WTC11 (cell line): ENCODE results near the gene BATF.

Source experiments
- ETV6 ChIP-seq: sonication (generic); formaldehyde crosslinking; IDR thresholded peaks from 2 replicates; pipeline ENCODE4 v1.8.1; 2022; ENCODE audit warnings: mild to moderate bottlenecking, missing genetic modification reagents
- GABPB1 ChIP-seq: sonication (generic); formaldehyde crosslinking; IDR thresholded peaks from 2 replicates; pipeline ENCODE4 v1.8.1; 2023; ENCODE audit warnings: mild to moderate bottlenecking, missing genetic modification reagents
- IRF2 ChIP-seq: sonication (generic); formaldehyde crosslinking; IDR thresholded peaks from 2 replicates; pipeline ENCODE4 v1.8.0; 2022; ENCODE audit warnings: low read depth, missing genetic modification reagents, borderline replicate concordance
- JUN ChIP-seq: sonication (generic); formaldehyde crosslinking; IDR thresholded peaks from 2 replicates; pipeline ENCODE4 v1.8.0; 2023; ENCODE audit warnings: mild to moderate bottlenecking, missing genetic modification reagents
- NR1H2 ChIP-seq: sonication (generic); formaldehyde crosslinking; IDR thresholded peaks from 2 replicates; pipeline ENCODE4 v1.9.0; 2021; ENCODE audit warnings: mild to moderate bottlenecking, moderate library complexity, missing genetic modification reagents
- SMAD3 ChIP-seq: sonication (generic); formaldehyde crosslinking; IDR thresholded peaks from 2 replicates; pipeline ENCODE4 v1.8.0; 2022; ENCODE audit warnings: missing genetic modification reagents, mild to moderate bottlenecking, borderline replicate concordance
- TF ChIP-seq, protein P1 (sequence below): sonication (generic); formaldehyde crosslinking; IDR thresholded peaks from 2 replicates; pipeline ENCODE4 v1.8.1; 2022; ENCODE audit warnings: mild to moderate bottlenecking, missing genetic modification reagents, moderate library complexity, borderline replicate concordance
- TF ChIP-seq, protein P2 (sequence below): fragments of 200-600 bp; IDR thresholded peaks from 2 replicates; pipeline ENCODE4 v1.8.0; 2022; ENCODE audit warnings: antibody characterized with exemption
- TF ChIP-seq, protein P3 (sequence below): sonication (generic); formaldehyde crosslinking; IDR thresholded peaks from 2 replicates; pipeline ENCODE4 v1.8.0; 2022; ENCODE audit warnings: missing genetic modification reagents
- TF ChIP-seq, protein P4 (sequence below): sonication (generic); formaldehyde crosslinking; IDR thresholded peaks from 2 replicates; pipeline ENCODE4 v1.8.0; 2022; ENCODE audit warnings: mild to moderate bottlenecking, missing genetic modification reagents

DNA sequence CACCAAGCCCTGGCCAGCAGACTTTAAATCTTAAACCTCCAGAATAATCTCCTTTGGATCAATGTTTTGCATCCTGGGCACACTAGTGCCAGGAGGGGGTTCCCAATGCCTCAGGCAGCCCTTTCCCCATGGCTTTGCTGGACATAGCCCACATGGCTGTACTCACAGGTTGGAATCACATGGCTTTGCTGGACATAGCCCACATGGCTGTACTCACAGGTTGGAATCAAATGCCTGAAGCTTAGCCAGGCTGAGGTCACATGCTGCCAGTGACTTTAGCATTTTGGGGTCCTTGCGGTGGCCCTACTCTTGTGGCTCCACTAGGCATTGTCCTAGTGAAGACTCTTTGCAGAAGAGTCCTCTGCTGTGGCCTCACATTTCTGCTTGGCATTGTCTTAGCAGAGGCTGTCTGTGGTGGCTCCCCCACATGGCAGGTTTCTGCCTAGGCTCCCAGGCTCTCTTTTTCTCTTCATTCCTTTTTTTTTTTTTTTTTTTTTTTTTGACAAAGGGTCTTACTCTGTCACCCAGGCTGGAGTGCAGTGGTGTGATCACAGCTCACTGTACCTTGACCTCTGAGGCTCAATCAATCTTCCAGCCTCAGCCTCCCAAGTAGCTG lies 69.2 kb downstream of the BATF start:
- TF ChIP-seq JUN (CRISPR knock-in tag) (no peak), NR1H2 (no peak), ETV6 (no peak), GABPB1 (CRISPR knock-in tag) (no peak), SMAD3 (CRISPR knock-in tag) (no peak), IRF2 (CRISPR knock-in tag) (no peak)
- TF ChIP-seq, protein P1, sequence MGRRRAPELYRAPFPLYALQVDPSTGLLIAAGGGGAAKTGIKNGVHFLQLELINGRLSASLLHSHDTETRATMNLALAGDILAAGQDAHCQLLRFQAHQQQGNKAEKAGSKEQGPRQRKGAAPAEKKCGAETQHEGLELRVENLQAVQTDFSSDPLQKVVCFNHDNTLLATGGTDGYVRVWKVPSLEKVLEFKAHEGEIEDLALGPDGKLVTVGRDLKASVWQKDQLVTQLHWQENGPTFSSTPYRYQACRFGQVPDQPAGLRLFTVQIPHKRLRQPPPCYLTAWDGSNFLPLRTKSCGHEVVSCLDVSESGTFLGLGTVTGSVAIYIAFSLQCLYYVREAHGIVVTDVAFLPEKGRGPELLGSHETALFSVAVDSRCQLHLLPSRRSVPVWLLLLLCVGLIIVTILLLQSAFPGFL (CRISPR knock-in tag) = no peak
- TF ChIP-seq, protein P2, sequence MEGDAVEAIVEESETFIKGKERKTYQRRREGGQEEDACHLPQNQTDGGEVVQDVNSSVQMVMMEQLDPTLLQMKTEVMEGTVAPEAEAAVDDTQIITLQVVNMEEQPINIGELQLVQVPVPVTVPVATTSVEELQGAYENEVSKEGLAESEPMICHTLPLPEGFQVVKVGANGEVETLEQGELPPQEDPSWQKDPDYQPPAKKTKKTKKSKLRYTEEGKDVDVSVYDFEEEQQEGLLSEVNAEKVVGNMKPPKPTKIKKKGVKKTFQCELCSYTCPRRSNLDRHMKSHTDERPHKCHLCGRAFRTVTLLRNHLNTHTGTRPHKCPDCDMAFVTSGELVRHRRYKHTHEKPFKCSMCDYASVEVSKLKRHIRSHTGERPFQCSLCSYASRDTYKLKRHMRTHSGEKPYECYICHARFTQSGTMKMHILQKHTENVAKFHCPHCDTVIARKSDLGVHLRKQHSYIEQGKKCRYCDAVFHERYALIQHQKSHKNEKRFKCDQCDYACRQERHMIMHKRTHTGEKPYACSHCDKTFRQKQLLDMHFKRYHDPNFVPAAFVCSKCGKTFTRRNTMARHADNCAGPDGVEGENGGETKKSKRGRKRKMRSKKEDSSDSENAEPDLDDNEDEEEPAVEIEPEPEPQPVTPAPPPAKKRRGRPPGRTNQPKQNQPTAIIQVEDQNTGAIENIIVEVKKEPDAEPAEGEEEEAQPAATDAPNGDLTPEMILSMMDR = no peak
- TF ChIP-seq, protein P3, sequence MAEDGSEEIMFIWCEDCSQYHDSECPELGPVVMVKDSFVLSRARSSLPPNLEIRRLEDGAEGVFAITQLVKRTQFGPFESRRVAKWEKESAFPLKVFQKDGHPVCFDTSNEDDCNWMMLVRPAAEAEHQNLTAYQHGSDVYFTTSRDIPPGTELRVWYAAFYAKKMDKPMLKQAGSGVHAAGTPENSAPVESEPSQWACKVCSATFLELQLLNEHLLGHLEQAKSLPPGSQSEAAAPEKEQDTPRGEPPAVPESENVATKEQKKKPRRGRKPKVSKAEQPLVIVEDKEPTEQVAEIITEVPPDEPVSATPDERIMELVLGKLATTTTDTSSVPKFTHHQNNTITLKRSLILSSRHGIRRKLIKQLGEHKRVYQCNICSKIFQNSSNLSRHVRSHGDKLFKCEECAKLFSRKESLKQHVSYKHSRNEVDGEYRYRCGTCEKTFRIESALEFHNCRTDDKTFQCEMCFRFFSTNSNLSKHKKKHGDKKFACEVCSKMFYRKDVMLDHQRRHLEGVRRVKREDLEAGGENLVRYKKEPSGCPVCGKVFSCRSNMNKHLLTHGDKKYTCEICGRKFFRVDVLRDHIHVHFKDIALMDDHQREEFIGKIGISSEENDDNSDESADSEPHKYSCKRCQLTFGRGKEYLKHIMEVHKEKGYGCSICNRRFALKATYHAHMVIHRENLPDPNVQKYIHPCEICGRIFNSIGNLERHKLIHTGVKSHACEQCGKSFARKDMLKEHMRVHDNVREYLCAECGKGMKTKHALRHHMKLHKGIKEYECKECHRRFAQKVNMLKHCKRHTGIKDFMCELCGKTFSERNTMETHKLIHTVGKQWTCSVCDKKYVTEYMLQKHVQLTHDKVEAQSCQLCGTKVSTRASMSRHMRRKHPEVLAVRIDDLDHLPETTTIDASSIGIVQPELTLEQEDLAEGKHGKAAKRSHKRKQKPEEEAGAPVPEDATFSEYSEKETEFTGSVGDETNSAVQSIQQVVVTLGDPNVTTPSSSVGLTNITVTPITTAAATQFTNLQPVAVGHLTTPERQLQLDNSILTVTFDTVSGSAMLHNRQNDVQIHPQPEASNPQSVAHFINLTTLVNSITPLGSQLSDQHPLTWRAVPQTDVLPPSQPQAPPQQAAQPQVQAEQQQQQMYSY (CRISPR knock-in tag) = no peak
- TF ChIP-seq, protein P4, sequence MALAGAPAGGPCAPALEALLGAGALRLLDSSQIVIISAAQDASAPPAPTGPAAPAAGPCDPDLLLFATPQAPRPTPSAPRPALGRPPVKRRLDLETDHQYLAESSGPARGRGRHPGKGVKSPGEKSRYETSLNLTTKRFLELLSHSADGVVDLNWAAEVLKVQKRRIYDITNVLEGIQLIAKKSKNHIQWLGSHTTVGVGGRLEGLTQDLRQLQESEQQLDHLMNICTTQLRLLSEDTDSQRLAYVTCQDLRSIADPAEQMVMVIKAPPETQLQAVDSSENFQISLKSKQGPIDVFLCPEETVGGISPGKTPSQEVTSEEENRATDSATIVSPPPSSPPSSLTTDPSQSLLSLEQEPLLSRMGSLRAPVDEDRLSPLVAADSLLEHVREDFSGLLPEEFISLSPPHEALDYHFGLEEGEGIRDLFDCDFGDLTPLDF = no peak
